ENCODE results near the gene OGFR.

DNA sequence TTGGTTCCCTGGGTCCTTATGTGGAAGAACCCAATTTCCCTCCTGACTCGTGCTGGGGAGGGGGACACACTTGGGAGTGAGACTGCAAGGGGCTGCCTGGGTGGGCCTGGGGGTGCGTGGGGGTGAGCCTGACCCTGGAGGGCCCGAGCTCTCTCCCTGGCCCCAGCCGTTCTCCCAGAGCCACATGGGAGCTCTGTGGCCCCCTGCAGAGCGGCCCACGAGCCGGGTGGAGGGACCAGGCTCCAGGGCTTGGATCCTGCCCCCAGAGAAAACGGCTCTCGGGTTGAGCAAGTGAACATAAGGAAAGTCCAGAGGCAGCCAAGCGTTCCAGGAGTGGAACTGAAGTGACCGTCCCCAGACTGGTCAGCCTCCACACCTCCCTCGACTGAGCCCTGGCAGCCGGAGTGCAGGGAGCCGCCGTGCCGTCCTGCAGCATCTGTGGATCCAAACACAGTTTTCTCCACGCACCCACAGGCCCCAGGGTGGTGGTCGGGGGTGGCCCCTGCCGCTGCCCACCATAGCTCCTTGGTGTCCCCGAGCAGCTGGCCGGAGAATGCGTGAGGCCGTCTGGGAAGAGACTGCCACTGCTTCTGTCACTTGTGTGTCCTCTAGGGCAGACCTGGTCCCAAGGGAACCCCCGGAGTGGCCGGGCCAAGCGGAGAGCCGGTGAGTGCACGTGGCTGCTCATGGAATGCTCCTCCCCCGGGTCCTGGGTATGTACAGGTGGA is 22.8 kb downstream of the OGFR start:
- TF ChIP-seq POLR2A (IDR thresholded peaks at IDR 0.05; ENCODE audit: low read length) (no peak), GATA1 (IDR thresholded peaks at IDR 0.05; ENCODE audit: low read depth, low read length) (no peak)

Measured in erythroblast (primary cell).